UCSD-AML1 (cell line): ENCODE data around the gene INTS1.

Experiments used
- DNase-seq: peaks from one replicate; lab custom pipeline; 2025; ENCODE audit not compliant: unreplicated experiment; lab: John Stamatoyannopoulos, UW

The INTS1 gene

DNA sequence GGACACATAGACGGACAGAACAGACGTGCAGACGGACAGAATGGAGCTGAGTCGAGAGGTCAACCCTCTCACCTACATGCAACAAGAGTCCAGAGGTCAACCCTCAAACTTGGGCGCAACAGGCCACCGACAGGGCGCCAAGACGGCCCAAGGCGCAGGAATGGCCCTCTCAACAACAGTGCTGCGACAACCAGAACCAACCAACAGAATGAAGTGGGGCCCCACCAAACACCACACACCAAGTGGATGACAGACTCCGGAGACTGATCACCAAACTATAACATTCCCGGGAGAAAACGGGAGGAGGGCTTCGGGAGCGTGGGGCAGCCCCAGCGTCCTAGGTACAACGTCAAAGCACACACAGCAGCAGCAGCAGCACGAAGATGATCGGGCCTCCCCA is 13.4 kb downstream of the INTS1 start:
- no peak for DNase-seq

DNA sequence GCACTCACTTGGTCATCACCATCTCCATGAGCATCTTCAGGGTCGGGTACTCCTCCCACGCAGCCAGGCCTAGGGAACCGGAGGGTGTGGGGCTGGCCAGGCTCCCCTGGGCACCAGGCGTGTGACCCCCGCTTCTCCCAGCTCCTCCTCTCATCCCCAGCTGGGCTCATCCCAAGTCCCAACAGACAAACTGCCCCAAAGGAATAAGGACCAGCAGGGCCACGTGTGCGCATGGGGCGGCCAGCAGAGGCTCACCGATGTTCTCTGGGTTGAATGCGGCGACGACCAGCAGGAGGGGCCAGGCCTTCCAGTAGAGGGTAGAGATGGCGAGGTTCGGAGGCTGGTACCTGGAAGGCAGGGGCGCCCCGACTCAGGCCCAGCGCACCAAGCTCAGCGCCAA is 14.9 kb downstream of the INTS1 start:
- DNase-seq = no peak

DNA sequence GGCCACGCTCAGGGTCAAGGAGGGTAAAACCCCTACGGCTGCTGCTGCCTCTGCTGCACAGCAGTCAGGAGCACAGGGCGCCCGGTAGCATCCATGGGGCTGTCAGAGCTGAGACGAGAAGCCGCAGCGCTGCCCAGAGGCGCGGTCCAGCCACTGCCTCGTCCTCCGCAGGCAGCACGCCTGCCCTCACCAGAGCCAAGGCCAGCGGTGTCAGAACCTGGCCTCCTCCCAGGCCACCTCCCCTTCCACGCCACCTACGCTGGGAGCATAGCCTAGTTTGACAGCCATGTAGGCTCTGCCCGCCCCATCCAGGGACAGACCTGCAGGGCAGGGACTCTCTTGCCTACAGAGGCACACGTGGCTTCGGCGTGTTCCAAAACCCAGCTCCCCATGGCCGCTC is 16.2 kb downstream of the INTS1 start:
- no peak for DNase-seq

DNA sequence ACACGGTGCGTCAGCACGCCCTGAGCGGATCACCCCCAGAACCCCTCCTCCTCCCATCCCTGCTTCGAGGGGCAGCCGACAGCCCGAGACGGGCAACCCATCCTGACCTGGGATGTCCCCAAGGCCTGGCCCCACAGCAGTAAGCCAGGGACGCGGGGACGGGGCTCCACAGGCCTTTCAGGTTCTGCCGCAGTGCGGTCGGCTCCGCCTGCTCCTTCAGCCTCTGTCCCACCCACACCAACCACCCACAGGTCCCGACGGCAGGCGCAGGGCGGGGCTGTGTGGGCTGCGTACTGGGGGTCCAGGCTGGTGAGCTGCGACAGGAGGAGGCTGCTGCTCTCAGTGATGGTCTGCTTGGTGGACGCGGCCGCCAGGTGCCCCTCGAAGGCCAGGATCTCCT is 16.7 kb downstream of the INTS1 start:
- no peak for DNase-seq

DNA sequence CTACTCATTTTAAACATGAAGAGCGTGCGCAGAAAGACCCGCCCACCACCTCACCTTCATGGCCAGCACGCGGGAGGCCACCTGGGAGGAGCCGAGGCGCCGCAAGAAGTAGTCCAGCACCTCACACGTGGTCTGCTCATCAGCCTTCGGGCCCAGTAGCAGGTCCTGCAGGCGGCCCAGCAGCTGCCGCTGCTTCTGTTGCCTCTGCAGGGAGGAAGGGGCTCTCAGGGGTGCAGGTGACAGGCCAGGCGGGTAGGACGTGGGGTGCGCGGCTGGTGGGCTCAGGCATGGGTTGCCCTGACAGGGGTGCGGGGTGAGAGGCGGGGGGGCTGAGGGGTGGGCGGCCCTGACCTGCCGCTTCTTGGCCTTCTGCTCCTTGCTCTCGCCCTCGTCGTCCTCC is 17.6 kb downstream of the INTS1 start:
- DNase-seq = no peak

DNA sequence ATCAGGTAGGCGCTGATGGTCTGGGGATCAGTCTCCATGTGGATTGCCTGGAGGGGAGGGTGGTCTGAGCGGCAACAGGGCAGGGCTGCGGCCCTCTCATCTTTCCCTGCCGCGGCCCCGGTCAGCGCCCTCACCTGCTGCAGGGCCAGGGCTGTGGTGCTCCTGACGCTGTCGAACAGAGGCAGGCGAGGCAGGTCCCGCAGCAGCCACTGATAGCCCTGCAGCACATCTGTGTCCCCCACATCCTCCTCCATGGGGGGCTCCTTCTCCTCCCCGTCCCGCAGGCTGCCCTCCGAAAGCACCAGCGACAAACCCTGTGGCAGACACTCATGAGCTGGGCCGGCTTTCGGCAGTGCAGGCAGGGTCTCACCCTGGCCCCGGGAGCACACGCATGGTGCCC is 19.0 kb downstream of the INTS1 start:
- no peak for DNase-seq

DNA sequence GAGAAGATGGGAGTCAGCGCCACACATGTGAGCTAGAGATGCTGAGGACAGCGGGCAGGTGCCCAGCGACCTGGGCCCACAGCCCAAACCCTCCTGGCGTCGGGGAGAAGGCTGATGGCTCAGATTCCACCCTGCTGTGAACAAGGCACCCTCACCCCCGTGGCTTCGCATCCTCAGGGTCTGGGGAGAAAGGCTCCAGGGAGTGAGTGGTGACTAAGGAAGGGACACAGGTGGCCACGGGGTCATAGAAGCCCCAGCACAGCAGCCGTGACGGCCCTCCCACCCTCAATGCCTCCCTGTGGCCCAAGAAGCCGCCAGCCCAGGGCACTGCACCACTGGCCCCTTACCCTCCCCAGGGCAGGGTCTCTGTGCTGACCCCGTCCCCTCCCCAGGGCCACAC is 19.6 kb downstream of the INTS1 start:
- DNase-seq = no peak

DNA sequence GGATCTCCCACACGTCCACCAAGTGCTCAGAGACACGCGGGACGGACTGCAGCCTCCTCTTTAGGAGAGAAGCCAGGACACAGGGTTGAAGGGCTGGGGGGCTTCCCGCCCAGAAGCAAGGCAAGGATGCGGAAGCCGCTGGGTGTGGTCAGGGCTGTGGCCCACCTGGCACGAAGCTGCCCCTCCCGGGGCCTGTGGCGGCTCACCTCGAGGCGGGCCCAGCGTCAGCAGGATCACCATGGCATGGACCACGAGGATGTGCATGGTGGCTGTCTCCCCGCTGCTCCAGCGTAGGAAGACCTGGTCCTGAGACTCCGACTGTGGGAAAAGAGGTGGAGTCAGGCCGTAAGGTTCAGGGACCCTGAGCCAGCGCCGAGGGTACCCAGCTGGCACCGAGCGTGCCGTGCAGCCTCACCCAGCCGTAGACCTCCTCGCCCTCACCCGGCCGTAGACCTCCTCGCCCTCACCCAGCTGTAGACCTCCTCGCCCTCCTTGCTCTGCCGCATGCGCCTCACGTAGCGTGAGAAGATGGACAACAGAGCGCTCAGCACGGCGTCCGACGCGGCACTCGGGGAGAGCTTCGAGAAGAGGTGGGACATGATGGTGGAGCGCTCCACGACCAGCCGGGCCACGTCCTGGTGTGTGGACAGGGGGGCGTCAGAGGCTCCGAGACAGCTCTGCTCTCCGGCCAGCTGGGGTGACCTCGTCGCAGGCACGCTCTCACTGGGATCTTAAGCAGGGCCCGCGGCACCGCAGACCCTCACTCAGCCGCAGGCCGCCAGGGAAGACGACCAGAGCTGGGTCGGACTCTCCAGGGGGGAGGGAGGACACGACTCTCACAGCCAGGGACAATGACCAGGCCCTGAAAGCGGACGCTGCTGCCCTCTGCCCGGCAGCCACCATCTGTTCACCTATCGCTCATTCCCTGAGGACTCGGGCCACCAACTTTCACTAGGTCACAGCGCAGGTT is 20.4 kb downstream of the INTS1 start:
- no peak for DNase-seq

DNA sequence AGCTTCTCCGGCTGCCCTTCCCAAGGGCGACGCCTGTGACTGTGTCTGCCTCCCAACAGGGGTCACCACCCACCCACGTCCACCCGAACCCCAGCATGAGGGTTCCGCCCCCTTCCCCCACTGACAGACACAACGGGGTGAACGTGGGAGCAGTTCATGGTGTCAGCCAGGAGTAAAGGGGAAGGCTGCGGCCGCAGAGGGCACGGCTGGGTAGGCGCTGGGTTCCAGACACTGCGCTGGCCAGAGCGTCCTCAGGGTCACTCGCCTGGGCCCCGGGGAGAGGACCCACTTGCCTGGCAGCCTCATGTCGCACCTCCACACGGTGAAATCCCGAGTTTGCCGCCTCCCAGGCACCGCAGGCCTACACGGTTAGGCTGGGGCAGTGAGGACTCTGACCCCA is 21.1 kb downstream of the INTS1 start:
- DNase-seq = no peak

DNA sequence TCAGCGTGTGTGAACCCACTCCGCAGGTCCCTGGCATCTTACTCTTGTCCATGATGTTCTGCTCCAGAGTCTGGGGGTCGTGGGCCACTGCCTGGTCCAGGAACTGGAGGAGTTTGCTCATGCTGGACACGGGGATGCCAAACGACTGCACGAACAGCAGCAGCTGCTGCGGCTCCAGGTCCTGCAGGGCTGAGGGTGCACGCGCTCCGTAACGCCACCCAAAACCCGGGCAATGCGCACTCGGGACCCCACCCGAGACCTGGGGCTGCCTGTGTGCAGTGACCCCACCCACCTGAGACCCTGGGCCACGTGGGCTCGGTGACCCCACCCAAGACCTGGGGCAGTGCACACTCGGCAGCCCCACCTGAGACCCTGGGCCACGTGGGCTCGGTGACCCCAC is 22.9 kb downstream of the INTS1 start:
- no peak for DNase-seq

DNA sequence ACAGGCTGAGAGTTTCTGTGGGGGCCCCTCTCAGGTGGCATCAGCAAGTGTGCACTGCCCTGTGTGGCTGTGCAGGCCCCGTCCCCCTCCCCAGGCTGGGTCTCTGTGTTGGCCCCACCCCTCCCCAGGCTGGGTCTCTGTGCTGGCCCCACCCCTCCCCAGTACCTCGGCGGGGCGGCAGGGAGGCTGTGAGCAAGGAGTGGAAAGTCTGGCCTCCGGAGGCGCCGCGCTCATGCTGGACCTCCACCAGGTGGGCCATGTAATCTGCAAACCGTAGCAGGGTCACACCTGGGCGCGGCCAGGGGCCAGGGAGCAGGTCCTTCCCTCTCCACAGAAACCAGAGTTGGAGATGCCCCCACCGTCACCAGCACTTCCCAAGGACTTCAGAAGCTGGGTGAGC is 23.5 kb downstream of the INTS1 start:
- DNase-seq = no peak

DNA sequence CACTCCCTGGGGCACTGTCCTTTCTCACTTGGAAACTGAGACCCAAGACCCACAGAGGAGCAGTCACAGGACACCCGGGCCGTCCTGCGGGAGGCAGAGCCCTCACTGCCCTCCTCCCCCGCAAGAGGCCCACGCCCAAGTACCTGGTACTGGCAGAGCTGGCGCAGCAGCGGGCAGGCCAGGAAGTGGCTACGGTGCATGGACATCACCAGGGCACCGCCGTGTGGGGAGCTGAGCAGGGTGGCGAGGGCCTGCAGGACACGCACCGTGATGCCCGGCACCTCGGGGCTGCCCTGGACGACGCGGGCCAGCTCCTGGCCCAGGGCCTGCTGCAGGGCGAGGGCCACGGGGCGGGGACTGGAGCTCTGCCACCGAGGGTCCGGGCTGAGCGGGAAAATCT is 24.9 kb downstream of the INTS1 start:
- DNase-seq = no peak

DNA sequence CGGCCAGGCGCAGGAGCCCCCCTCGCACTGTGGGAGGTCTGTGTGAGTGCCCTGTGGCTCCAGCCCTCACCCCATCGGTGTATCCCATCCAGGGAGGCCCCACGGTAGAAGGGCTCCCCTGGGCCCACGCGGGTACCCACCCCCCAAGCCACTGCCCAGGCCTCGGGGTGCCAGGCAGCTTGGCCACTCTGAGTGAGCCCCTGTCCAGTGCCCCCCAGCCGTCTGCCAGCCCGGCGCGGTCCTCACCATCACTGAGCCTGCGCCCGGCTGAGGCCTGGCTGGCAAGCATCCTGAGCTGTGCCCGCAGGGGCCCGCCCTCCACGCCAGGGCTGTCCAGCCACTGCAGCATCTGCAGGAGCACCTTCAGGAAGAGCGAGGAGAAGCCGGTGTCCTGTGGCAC is 25.7 kb downstream of the INTS1 start:
- DNase-seq = no peak

DNA sequence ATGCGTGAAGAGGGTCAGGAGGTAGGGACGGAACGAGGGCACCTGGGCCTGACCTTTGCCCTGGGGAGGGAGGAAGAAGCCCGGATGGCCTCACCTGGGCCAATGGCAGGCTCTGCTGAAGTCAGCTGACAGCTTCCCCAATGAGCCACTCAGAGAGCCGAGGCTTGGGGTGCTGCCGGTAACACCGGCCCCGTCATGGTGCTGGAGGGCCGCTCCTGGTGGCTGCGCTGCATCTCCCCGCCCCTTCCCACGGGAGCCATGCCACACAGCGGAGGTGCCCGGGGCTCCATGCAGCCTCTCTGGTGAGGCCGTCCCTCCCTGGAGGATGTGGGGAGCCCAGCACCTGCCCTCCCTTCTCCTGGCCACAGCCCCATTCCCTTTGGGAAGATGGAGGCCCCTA is 27.3 kb downstream of the INTS1 start:
- no peak for DNase-seq

DNA sequence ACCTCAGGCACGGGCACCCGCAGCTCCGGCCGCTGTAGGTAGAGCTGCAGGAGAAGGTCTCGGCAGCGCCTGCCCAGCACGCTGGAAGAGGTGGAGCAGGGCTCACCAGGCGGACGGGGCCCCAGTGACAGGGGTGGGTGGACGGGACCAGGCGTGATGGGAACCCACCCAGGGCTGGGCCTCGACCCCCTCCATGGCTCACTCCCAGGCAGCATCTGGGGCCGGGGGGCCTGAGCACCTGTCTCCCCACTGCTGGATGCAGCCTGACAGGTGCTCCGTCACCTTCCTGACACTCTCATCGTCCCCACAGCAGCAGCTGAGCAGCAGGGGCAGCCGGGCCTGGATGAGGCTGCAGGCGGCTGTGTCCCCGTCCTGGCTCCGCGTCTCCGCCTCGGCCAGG is 28.2 kb downstream of the INTS1 start:
- no peak for DNase-seq

DNA sequence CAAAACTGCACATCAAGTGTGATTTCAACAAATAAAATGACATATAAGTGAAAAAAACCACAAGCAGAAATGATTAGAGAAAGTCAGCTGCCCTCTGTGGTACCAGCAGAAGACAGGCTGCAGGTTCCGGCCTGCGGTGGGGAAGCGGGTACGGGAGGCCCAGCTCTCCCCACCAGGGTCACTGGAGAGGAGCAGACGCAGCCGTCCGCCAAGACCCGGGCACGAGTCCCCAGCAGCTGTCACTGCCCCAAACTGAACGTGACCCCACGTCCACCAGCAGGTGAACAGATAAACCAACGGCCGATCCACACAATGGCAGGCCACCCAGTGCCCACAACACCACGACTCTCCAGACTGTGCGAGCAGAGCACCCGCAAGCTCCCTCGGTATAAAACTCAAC is 28.8 kb downstream of the INTS1 start:
- no peak for DNase-seq

DNA sequence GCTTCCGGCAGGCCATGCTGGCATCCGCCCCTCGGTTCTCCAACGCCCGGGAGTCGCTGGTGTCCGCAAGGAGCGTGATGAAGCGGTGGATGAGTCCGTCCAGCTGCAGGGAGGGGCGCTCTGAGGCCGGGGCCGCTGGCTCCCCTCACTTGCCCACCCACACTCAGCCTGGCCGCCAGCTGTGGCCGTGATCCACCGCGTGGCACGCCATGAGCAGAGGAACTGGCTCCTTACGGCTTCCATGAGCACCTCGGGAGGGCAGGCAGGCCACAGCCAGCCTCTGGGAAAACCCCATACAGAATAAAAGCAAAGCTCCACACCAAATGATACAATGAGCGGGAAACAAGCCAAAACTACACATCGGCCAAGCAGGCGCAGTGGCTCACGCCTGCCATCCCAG is 29.5 kb downstream of the INTS1 start:
- DNase-seq = no peak

DNA sequence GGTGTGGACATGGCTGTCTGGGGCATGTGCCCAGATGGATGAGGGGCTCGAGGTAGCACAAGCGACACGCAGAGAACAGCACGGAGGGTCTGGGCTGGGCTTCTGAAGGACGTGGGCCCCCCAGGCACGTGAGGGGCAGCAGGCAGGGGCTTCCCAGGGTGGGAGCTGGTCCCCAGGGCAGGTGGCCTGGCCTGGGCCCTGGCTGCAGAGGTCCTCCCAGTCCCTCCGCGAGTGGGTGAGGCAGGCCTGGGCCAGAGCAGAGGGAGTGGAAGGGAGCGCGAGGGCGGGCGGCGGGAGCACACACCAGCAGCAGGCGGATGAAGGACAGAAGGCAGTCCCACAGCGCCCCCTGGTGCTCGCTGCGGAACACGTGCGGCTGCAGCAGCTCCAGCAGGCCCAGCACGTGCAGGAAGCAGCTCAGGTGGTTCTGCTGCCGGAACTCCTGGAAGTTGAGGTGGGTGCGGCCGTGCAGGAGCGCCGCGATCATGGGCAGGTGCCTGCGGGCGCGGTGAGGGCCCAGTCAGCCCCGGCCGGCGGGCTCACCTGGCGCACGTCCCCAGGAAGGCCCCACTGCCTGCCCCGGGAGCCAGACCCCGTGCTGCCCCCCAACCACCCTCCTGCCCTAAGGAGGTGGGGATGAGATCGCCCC is 30.2 kb downstream of the INTS1 start:
- DNase-seq = peak; percentile 74

DNA sequence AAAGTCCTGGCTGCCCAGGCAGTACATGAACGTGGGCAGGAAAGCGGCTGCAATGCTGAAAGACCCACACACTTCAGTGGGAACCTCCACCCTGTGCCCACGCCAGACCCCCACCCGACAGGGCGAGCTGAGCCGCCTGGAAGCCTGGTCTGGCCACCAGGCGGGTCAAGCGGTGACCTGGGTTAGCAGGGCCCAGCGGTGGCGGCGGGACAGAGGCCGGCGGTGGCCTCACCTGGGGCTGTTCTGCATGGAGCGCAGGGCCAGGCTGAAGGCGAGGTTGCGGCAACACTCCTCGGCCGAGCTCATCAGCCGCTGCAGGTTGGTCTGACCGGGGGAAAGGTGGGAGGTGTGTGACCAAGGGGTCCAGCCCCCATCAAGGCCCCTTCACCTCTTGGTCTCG is 33.3 kb downstream of the INTS1 start:
- no peak for DNase-seq

DNA sequence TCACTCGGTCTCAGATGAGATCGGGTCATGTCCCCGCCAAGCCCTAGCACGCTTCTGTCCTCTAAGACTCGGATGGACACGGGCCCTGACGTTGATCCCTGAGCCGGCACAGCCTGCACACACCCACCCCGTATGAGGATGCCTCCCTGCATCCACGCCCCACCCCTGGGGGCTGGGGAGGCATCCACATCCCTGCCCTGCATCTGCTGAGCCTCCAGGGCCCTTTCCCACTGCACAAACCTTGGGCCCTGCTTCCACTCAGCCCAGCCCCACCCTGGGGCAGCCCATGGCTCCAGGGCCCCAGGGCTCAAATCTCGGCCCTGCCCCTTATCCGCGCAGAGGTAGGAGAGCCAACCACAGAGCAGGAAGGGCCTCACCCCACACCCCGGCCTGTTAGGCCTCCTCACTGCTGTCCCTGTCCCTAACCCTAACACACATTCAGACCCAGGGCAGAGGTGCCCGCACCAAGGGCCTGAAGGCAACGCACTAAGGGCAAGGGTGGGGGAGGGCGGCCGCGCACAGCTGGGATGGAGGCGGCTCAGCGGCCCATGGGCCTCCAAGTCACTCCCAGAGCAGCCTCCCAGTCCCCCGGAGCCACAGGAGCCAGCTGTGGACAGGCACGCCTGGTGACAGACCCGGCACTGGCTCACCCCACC is 35.4 kb downstream of the INTS1 start:
- no peak for DNase-seq

DNA sequence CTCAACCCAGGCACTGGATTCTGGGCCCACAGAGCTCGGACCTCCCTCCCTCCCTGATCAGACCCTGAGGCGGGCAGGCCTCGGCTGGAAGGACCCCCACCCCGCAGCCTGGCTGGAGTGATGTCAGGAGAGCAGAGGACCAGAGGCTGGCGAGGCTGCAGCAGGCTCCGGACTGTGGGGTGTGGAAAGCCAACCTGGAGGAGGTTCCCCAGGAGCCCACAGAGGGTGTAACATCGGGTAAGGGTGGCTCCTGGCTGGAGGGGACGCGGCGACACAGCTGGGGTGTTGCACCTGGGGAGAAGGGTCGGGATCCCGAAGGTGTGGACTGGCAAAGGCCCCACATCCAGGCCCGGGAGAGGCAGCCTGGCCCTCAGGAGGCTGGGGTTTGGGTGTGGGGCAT is 36.0 kb downstream of the INTS1 start:
- DNase-seq = no peak
